Natural killer cell (primary cell): ENCODE data around the gene GNAZ. TPM values are rescaled to one million over a fixed set of nuclear protein-coding genes. Genes with fewer than 3 reads are reported as not detected.

Source experiments
- ATAC-seq, 3 donors: fragments of 150-1000 bp in 2 of 3; fragments of 200-7000 bp in 1 of 3; cut with Tn5 transposase; 1 replicate in 1 of 3; 2 replicates in 2 of 3; pipeline ENCODE4 v1.10.0; 2021; ENCODE audit warnings: mild to moderate bottlenecking in 2 of 3, moderate library complexity in 2 of 3
- DNase-seq, 2 donors: peaks; one replicate each; pipeline versions ENCODE4 v3.0.0 to v3.0.0-alpha.2; 2013 to 2021; ENCODE audit warnings: mixed read lengths in 1 of 2
- H3K27ac ChIP-seq: one replicate; pipeline ENCODE4 v1.5.1; 2013; ENCODE audit warnings: mild to moderate bottlenecking, low read length
- H3K27me3 ChIP-seq: one replicate; pipeline ENCODE4 v1.6.1; 2013; ENCODE audit warnings: low read length; ENCODE audit not compliant: control insufficient read depth, insufficient read depth
- H3K36me3 ChIP-seq: one replicate; pipeline ENCODE4 v1.6.1; 2013; ENCODE audit warnings: low read length; ENCODE audit not compliant: control insufficient read depth, insufficient read depth
- H3K4me1 ChIP-seq: one replicate; pipeline ENCODE4 v1.6.1; 2013; ENCODE audit warnings: low read length; ENCODE audit not compliant: control insufficient read depth, insufficient read depth
- H3K4me3 ChIP-seq: one replicate; pipeline ENCODE4 v1.5.1; 2013; ENCODE audit warnings: low read length
- H3K9me3 ChIP-seq: one replicate; pipeline ENCODE4 v1.6.1; 2013; ENCODE audit warnings: low read length; ENCODE audit not compliant: control insufficient read depth, insufficient read depth
- H3K27ac Mint-ChIP-seq, 2 donors: one replicate each; pipeline ENCODE4 v1.8.0; 2022; ENCODE audit warnings: mild to moderate bottlenecking in 2 of 2, mixed read lengths in 2 of 2, moderate library complexity in 1 of 2
- H3K27me3 Mint-ChIP-seq, 2 donors: one replicate each; pipeline ENCODE4 v1.8.0; 2022; ENCODE audit warnings: low read depth in 2 of 2, mixed read lengths in 2 of 2
- H3K36me3 Mint-ChIP-seq: one replicate; pipeline ENCODE4 v1.8.0; 2022; ENCODE audit warnings: mixed read lengths
- H3K4me1 Mint-ChIP-seq, 2 donors: one replicate each; pipeline ENCODE4 v1.8.0; 2022; ENCODE audit warnings: mixed read lengths in 2 of 2
- H3K4me3 Mint-ChIP-seq: one replicate; pipeline ENCODE4 v1.8.0; 2022; ENCODE audit warnings: mild to moderate bottlenecking, moderate library complexity, mixed read lengths
- H3K9me3 Mint-ChIP-seq, 2 donors: one replicate each; pipeline ENCODE4 v1.8.0; 2022; ENCODE audit warnings: mixed read lengths in 2 of 2
- WGBS: methylation state at CpG from one replicate; pipeline ENCODE4 v1.1.7; 2013; ENCODE audit warnings: missing lambda C conversion rate; ENCODE audit not compliant: insufficient coverage; 5-methylcytosine and 5-hydroxymethylcytosine counted together
- intact Hi-C: fragments of 100-400 bp; cut with micrococcal nuclease; formaldehyde crosslinking; loops from one replicate; pipeline ENCODE4 v1.14.2; 2022
- total RNA-seq, 4 donors: library from RNA; stranded (reverse); fragments of 120-200 nt in 1 of 4; gene quantifications; one replicate each; pipeline versions ENCODE4 v1.2.3 to v1.2.4, GENCODE V29; 2013 to 2022
- TF ChIP-seq, protein P1 (sequence below): fragments of 200-600 bp; IDR thresholded peaks from one replicate; pipeline ENCODE4 v1.8.0; 2022; ENCODE audit warnings: antibody characterized with exemption

Gene GNAZ
- total RNA-seq, 3 donors from 2014 or later (not counting 1 experiment from before 2014, with no cell fraction given), result 4.5 to 7.5 (median 5.6) TPM

DNA sequence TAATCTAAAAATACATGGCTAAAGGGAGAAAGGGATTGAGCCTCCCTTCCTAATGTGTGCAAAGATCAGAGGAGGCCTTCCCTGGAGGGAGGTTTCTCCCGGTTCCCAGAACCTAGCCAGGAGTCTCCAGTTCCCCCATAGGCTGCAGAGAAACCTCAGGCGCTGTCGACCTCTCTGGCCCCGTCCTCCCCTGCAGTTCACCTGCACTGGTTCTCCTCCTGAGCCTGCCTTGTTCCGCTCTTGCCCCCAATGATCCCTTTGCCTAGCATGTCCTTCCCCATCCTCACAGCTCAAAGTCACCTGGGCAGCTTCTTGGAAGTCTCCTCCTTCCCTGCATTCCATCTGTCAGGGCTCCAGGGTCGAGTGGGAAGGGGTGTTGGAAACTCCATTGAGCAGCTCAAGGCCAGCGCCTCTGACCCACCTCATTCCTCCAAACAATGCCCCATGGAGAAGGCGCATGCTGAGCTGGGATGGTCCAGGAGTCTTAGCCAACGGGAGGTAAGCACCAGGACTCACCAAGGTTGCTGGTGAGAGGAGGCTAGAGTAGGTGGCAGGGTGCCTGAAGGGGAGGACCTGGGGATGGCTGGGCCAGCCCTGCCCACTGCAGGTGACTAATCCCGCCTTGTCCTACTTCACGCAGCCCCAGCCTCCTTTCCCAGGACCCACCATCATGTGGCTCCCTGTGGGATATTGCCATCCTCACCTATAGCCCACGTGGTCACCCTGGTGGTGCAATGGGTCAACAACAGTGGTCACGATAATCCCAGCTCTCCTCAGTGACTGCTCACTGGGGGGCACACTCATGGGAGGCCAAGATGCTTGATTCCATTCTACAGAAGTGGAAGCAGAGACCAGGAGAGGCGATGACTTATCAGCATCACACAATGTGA lies 56.1 kb downstream of the GNAZ start:
- Histone ChIP-seq H3K4me3 (no peak overlapping the region), H3K27me3 (no peaks in the 10 kb centered on the region), H3K27ac (no peak overlapping the region), H3K9me3 (no peaks in the 10 kb centered on the region), H3K36me3 (no peaks in the 10 kb centered on the region), H3K4me1 (peaks cover 10% of the 10 kb centered on the region)
- Mint-ChIP-seq H3K27ac (no peak overlapping the region), H3K4me3 (no peak overlapping the region), H3K36me3 (no peaks in the 10 kb centered on the region), H3K9me3 (no peaks in the 10 kb centered on the region), H3K4me1 (peaks cover 6 to 7% of the 10 kb centered on the region in 2 donors), H3K27me3 (no peaks in the 10 kb centered on the region)
- TF ChIP-seq, protein P1, sequence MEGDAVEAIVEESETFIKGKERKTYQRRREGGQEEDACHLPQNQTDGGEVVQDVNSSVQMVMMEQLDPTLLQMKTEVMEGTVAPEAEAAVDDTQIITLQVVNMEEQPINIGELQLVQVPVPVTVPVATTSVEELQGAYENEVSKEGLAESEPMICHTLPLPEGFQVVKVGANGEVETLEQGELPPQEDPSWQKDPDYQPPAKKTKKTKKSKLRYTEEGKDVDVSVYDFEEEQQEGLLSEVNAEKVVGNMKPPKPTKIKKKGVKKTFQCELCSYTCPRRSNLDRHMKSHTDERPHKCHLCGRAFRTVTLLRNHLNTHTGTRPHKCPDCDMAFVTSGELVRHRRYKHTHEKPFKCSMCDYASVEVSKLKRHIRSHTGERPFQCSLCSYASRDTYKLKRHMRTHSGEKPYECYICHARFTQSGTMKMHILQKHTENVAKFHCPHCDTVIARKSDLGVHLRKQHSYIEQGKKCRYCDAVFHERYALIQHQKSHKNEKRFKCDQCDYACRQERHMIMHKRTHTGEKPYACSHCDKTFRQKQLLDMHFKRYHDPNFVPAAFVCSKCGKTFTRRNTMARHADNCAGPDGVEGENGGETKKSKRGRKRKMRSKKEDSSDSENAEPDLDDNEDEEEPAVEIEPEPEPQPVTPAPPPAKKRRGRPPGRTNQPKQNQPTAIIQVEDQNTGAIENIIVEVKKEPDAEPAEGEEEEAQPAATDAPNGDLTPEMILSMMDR, result no peak
- ATAC-seq (no peak), DNase-seq (no peak)
- 90% methylated on average over 12 of the region's 14 CpGs for WGBS
- intact Hi-C loops, result loop anchor here (10.0 kb wide), 1 partner anchor 532 kb away; no protein-coding TSS in a partner anchor

DNA sequence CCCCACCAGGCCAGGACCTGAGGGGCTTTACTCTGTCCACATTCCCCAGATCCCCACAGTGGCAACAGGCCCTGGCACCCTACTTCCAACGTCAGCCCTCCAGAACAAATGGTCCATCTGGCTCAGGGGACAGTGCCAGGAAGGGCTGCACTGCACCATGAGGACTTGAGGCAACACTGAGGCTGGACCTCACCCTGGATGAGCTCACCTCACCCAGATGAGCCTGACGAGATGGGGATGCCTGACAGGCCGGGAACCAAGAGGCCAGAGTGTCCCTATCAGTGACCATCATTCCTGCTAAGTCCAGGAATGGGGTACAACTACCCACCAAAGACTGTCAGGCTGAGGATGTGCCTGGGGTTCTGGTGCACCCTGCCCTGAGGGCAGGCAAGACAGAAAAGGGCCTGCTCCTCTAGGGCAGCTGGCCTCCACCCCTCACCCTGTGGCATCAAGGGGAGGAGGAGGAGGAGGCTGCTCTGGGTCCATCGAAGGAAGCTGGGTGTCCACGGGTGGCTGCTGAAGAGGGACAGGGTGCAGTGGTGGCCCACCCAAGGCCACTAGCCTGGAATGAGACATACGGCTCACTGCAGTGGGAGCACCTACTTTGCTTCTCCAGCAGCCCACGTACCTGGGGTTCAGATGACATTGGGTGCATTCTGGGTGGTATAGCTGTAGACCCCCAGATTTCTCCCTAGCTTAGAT lies 56.9 kb downstream of the GNAZ start:
- intact Hi-C loops, result loop anchor here (10.0 kb wide), 1 partner anchor 532 kb away; no protein-coding TSS in a partner anchor
- H3K4me1 Mint-ChIP-seq, result peaks cover 6 to 7% of the 10 kb centered on the region in 2 donors
- WGBS, result 92% methylated on average over 7 of the region's 7 CpGs

DNA sequence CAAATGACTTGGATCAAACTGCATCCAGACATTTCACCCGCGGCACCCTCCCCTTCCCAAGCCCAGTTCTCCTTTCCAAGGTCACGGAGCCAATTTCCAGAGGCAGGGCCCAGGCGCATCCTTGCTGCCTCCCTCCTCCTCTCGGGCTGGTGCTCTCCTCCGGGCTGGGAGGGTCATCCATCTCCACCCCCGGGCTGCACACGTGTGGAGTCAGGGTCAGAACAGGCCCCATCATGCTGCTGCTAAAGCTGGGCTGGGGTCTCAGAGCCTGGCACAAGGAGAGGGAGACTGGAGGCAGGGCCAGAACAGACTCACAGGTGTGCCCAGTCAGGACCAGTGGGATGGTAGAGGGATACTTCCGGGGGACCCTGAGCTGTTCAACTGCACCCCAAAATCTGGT lies 57.5 kb downstream of the GNAZ start:
- ATAC-seq (no peak), DNase-seq (no peak)
- Histone ChIP-seq H3K4me3 (no peak overlapping the region), H3K4me1 (peaks cover 10% of the 10 kb centered on the region), H3K9me3 (no peaks in the 10 kb centered on the region), H3K27me3 (no peaks in the 10 kb centered on the region), H3K27ac (no peak overlapping the region), H3K36me3 (no peaks in the 10 kb centered on the region)
- no peak overlapping the region for H3K27ac Mint-ChIP-seq
- WGBS, result 78% methylated on average over 9 of the region's 9 CpGs
- TF ChIP-seq, protein P1, result no peak
- peaks cover 6 to 7% of the 10 kb centered on the region in 2 donors for H3K4me1 Mint-ChIP-seq
- no peaks in the 10 kb centered on the region for H3K27me3 Mint-ChIP-seq
- no peak overlapping the region for H3K4me3 Mint-ChIP-seq
- intact Hi-C loops, result loop anchor here (1.0 to 10.0 kb wide), 3 partner anchors 168 to 533 kb away; no protein-coding TSS in a partner anchor
- no peaks in the 10 kb centered on the region for H3K9me3 Mint-ChIP-seq
- H3K36me3 Mint-ChIP-seq, result no peaks in the 10 kb centered on the region

More for the DNA sequence above, 56.9 kb downstream of the GNAZ start:
- no peak for DNase-seq
- no peak overlapping the region for H3K4me3 Mint-ChIP-seq
- Histone ChIP-seq H3K27ac (no peak overlapping the region), H3K4me1 (peaks cover 10% of the 10 kb centered on the region), H3K27me3 (no peaks in the 10 kb centered on the region), H3K4me3 (no peak overlapping the region), H3K9me3 (no peaks in the 10 kb centered on the region), H3K36me3 (no peaks in the 10 kb centered on the region)
- no peaks in the 10 kb centered on the region for H3K9me3 Mint-ChIP-seq
- no peaks in the 10 kb centered on the region for H3K27me3 Mint-ChIP-seq
- no peaks in the 10 kb centered on the region for H3K36me3 Mint-ChIP-seq
- no peak for ATAC-seq
- H3K27ac Mint-ChIP-seq, result no peak overlapping the region
- TF ChIP-seq, protein P1, result no peak
